Transverse colon (tissue), 3 donors: ENCODE data around the gene ZNF283.

ENCODE experiments used
- CTCF ChIP-seq, 5 experiments: fragments of 200-600 bp in 3 of 5; fragments of 450-650 bp in 2 of 5; sonication (generic) in 3 of 5; IDR thresholded peaks; 1 replicate in 2 of 5; 2 replicates in 3 of 5; pipeline ENCODE4 v1.5.1; 2016 to 2017; ENCODE audit warnings: antibody characterized with exemption in 5 of 5, inconsistent platforms in 3 of 5, mild to moderate bottlenecking in 2 of 5, moderate library complexity in 1 of 5
- POLR2A ChIP-seq: fragments of 450-650 bp; IDR thresholded peaks from one replicate; pipeline ENCODE4 v1.6.1; 2016; ENCODE audit warnings: antibody characterized with exemption, mild to moderate bottlenecking, moderate library complexity

- TF ChIP-seq CTCF (IDR thresholded peaks at IDR 0.05), result no peak
- TF ChIP-seq POLR2A, result no peak
These were observed 14.9 kb upstream of the ZNF283 start for GRCh38 chr19:43812259-43812658.
